Parathyroid adenoma (tissue), 2 donors: ENCODE measurements around the gene GTF2A1L.
A peak's percentile ranks its signal among the peaks of the same experiment; 100 is the strongest.
"Not testable (repeated sequence)": the region's sequence is repeated elsewhere in the genome, so short reads cannot be mapped to it uniquely, and the experiment has no call there.

Experiments
- H2AFZ ChIP-seq: fragments of 300-600 bp; sonication (generic); one replicate; pipeline ENCODE4 v1.7.0; 2017; ENCODE audit warnings: antibody characterized with exemption, mild to moderate bottlenecking
- H3K27ac ChIP-seq: fragments of 300-600 bp; sonication (generic); one replicate; pipeline ENCODE4 v1.7.0; 2017
- H3K27me3 ChIP-seq: fragments of 300-600 bp; sonication (generic); one replicate; pipeline ENCODE4 v1.7.0; 2017; ENCODE audit warnings: low read length; ENCODE audit not compliant: control insufficient read depth, insufficient read depth
- H3K36me3 ChIP-seq: fragments of 300-600 bp; sonication (generic); one replicate; pipeline ENCODE4 v1.7.0; 2017; ENCODE audit warnings: low read length; ENCODE audit not compliant: control insufficient read depth, insufficient read depth
- H3K4me1 ChIP-seq: fragments of 300-600 bp; sonication (generic); one replicate; pipeline ENCODE4 v1.7.0; 2017; ENCODE audit warnings: control low read depth
- H3K4me2 ChIP-seq: fragments of 300-600 bp; sonication (generic); one replicate; pipeline ENCODE4 v1.7.0; 2017; ENCODE audit warnings: low read length
- H3K4me3 ChIP-seq: fragments of 300-600 bp; sonication (generic); one replicate; pipeline ENCODE4 v1.7.0; 2017; ENCODE audit warnings: low read depth, low read length
- H3K79me2 ChIP-seq: fragments of 300-600 bp; sonication (generic); one replicate; pipeline ENCODE4 v1.7.0; 2017; ENCODE audit warnings: control low read depth
- H3K9ac ChIP-seq: fragments of 300-600 bp; sonication (generic); one replicate; pipeline ENCODE4 v1.7.0; 2017; ENCODE audit warnings: mild to moderate bottlenecking
- H3K9me3 ChIP-seq: fragments of 300-600 bp; sonication (generic); one replicate; pipeline ENCODE4 v1.7.0; 2017; ENCODE audit warnings: low read length; ENCODE audit not compliant: control insufficient read depth
- CTCF ChIP-seq: fragments of 300-600 bp; sonication (generic); IDR thresholded peaks from one replicate; pipeline ENCODE4 v1.7.0; 2017; ENCODE audit warnings: antibody characterized with exemption, mild to moderate bottlenecking
- donor health status: primary hyperparathyroidism.

Gene GTF2A1L

GRCh38 chr2:48587961-48588360, 29.7 kb upstream of the GTF2A1L start:
- Histone ChIP-seq H3K27ac (peak overlapping the region; percentile 70), H3K79me2 (no peaks in the 10 kb centered on the region), H3K9me3 (no peaks in the 10 kb centered on the region), H3K27me3 (no peaks in the 10 kb centered on the region), H3K9ac (no peak overlapping the region), H3K36me3 (no peaks in the 10 kb centered on the region), H3K4me3 (no peak overlapping the region), H3K4me1 (peaks cover 29% of the 10 kb centered on the region), H2AFZ (peak overlapping the region; percentile 45), H3K4me2 (no peak overlapping the region)
- TF ChIP-seq CTCF: no peak

DNA sequence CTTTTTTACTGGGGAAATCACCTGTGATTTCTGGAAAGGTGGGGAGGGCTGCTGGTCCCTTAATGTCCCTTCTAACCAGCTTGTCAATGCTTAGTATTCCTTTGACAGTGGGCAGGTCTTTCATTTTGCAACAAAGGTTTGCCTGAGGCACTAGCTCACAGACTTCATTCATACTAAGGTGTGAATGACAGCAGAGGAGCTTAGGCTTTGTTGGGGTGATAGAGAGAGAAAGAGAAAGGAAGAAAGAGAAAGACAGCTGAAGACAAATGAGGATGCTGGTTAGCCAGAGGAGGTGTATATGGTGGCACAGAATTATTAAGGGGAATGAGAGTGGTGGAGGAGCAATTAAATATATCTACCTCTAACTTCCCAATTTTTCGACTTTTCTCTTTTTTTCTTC, 28.9 kb upstream of the GTF2A1L start:
- H2AFZ ChIP-seq: no peak overlapping the region
- no peak overlapping the region for H3K27ac ChIP-seq
- H3K4me2 ChIP-seq: no peak overlapping the region
- H3K4me3 ChIP-seq: no peak overlapping the region
- H3K9me3 ChIP-seq: no peaks in the 10 kb centered on the region
- no peaks in the 10 kb centered on the region for H3K27me3 ChIP-seq
- no peak for TF ChIP-seq CTCF
- H3K9ac ChIP-seq: no peak overlapping the region
- no peaks in the 10 kb centered on the region for H3K79me2 ChIP-seq
- peaks cover 29% of the 10 kb centered on the region for H3K4me1 ChIP-seq
- no peaks in the 10 kb centered on the region for H3K36me3 ChIP-seq

- TF ChIP-seq CTCF: peak; percentile 89
- H3K4me1 ChIP-seq: peaks cover 29% of the 10 kb centered on the region
- H3K4me3 ChIP-seq: no peak overlapping the region
- H3K27me3 ChIP-seq: no peaks in the 10 kb centered on the region
- H3K9ac ChIP-seq: no peak overlapping the region
- no peaks in the 10 kb centered on the region for H3K79me2 ChIP-seq
- no peaks in the 10 kb centered on the region for H3K9me3 ChIP-seq
- no peaks in the 10 kb centered on the region for H3K36me3 ChIP-seq
- no peak overlapping the region for H3K27ac ChIP-seq
- no peak overlapping the region for H2AFZ ChIP-seq
- no peak overlapping the region for H3K4me2 ChIP-seq
Measured at GRCh38 chr2:48589170-48589767, 28.4 kb upstream of the GTF2A1L start.

DNA sequence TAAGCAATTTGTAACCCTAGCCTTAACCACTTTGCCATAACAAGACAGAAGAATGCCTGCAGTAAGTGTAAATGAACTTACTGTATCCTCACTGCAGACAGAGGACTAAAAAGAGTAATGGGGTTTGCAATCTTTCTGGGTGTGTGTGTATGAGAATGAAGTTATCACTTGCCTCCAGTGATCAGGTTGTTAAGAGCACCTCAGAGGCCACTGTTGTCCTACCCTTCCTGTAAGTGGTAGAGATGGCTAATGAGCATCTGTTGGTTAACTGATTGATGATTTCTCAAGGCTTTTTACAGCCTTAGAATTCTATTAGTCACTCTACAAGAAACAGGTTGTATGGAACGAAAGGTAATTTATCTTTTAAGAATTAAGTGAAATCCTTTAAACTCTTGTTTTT, 27.6 kb upstream of the GTF2A1L start:
- Histone ChIP-seq H3K4me2 (no peak overlapping the region), H3K9me3 (no peaks in the 10 kb centered on the region), H2AFZ (no peak overlapping the region), H3K36me3 (no peaks in the 10 kb centered on the region), H3K4me3 (no peak overlapping the region), H3K9ac (no peak overlapping the region), H3K4me1 (peaks cover 29% of the 10 kb centered on the region), H3K27ac (no peak overlapping the region), H3K27me3 (no peaks in the 10 kb centered on the region), H3K79me2 (no peaks in the 10 kb centered on the region)
- no peak for TF ChIP-seq CTCF

GRCh38 chr2:48592067-48592466, 25.6 kb upstream of the GTF2A1L start:
- no peaks in the 10 kb centered on the region for H3K9me3 ChIP-seq
- H3K4me1 ChIP-seq: peaks cover 14% of the 10 kb centered on the region
- no peak overlapping the region for H3K27ac ChIP-seq
- no peak overlapping the region for H3K9ac ChIP-seq
- no peaks in the 10 kb centered on the region for H3K36me3 ChIP-seq
- H3K27me3 ChIP-seq: no peaks in the 10 kb centered on the region
- H3K4me3 ChIP-seq: no peak overlapping the region
- H3K4me2 ChIP-seq: no peak overlapping the region
- no peaks in the 10 kb centered on the region for H3K79me2 ChIP-seq
- H2AFZ ChIP-seq: no peak overlapping the region
- TF ChIP-seq CTCF: no peak

GRCh38 chr2:48596751-48597150, 20.9 kb upstream of the GTF2A1L start:
- not testable (repeated sequence) for H3K9me3 ChIP-seq, H3K4me1 ChIP-seq, H3K27me3 ChIP-seq, H3K9ac ChIP-seq, H2AFZ ChIP-seq, H3K4me3 ChIP-seq, H3K4me2 ChIP-seq, H3K27ac ChIP-seq, H3K79me2 ChIP-seq, H3K36me3 ChIP-seq
